HG02973 (cell line): ENCODE data around the gene EBF4.
"Not testable (repeated sequence)": the region's sequence is repeated elsewhere in the genome, so short reads cannot be mapped to it uniquely, and the experiment has no call there.

ENCODE experiments used
- ATAC-seq: cut with Tn5 transposase; IDR thresholded peaks from one replicate; pipeline ENCODE4 v1.9.1; 2021; ENCODE audit warnings: moderate library complexity; ENCODE audit not compliant: unreplicated experiment

The EBF4 gene

GRCh38 chr20:2755451-2756055, 63.0 kb downstream of the EBF4 start:
- no peak for ATAC-seq

GRCh38 chr20:2756056-2756611, 63.6 kb downstream of the EBF4 start:
- ATAC-seq = no peak

- no peak for ATAC-seq
These were observed 64.4 kb downstream of the EBF4 start for GRCh38 chr20:2757001-2757400.

- ATAC-seq = no peak
These were observed 65.4 kb downstream of the EBF4 start for GRCh38 chr20:2757969-2758368.

- ATAC-seq = no peak
These were observed 66.6 kb downstream of the EBF4 start for GRCh38 chr20:2759143-2759542.

- ATAC-seq = no peak
These were observed 67.2 kb downstream of the EBF4 start for GRCh38 chr20:2759603-2760296.

GRCh38 chr20:2760297-2760951, 67.8 kb downstream of the EBF4 start:
- ATAC-seq = no peak

- no peak for ATAC-seq
These were observed 68.3 kb downstream of the EBF4 start for GRCh38 chr20:2760952-2761305.

GRCh38 chr20:2761885-2762284, 69.3 kb downstream of the EBF4 start:
- ATAC-seq = no peak

GRCh38 chr20:2762578-2763131, 70.1 kb downstream of the EBF4 start:
- no peak for ATAC-seq

- no peak for ATAC-seq
These were observed 70.6 kb downstream of the EBF4 start for GRCh38 chr20:2763186-2763585.

- ATAC-seq = no peak
These were observed 75.4 kb downstream of the EBF4 start for GRCh38 chr20:2767768-2768631.

- no peak for ATAC-seq
These were observed 76.0 kb downstream of the EBF4 start for GRCh38 chr20:2768632-2769015.

- ATAC-seq = not testable (repeated sequence)
These were observed 77.5 kb downstream of the EBF4 start for GRCh38 chr20:2770091-2770490.

GRCh38 chr20:2771631-2772080, 79.1 kb downstream of the EBF4 start:
- ATAC-seq = no peak

- no peak for ATAC-seq
These were observed 81.2 kb downstream of the EBF4 start for GRCh38 chr20:2773812-2774211.

- no peak for ATAC-seq
These were observed 82.6 kb downstream of the EBF4 start for GRCh38 chr20:2775139-2775538.

GRCh38 chr20:2778602-2779321, 86.2 kb downstream of the EBF4 start:
- no peak for ATAC-seq

GRCh38 chr20:2780948-2781347, 88.4 kb downstream of the EBF4 start:
- no peak for ATAC-seq

GRCh38 chr20:2783908-2784566, 91.5 kb downstream of the EBF4 start:
- ATAC-seq = no peak
